ENCODE results near the gene PRAMEF9. TPM values are rescaled to one million over a fixed set of nuclear protein-coding genes. Genes with fewer than 3 reads are reported as not detected.

The PRAMEF9 gene
- total RNA-seq, 2 experiments from 2014 or later = not detected

Other genes starting within 250 kb of the PRAMEF9 start
- gene PRAMEF6, start 224.3 kb upstream of the PRAMEF9 start, total RNA-seq = not detected
- gene PRAMEF27, start 115.3 kb upstream of the PRAMEF9 start, total RNA-seq = not detected
- gene HNRNPCL3, start 111.1 kb upstream of the PRAMEF9 start, total RNA-seq = not detected
- gene PRAMEF25, start 101.1 kb upstream of the PRAMEF9 start, total RNA-seq = not detected
- gene HNRNPCL2, start 55.0 kb upstream of the PRAMEF9 start, total RNA-seq = not detected
- gene PRAMEF26, start 15.8 kb upstream of the PRAMEF9 start, total RNA-seq = not detected
- not detected for gene HNRNPCL4, start 6.2 kb upstream of the PRAMEF9 start, total RNA-seq
- not detected for gene PRAMEF13, start 29.6 kb downstream of the PRAMEF9 start, total RNA-seq
- gene PRAMEF18, start 54.3 kb downstream of the PRAMEF9 start, total RNA-seq = not detected
- gene PRAMEF5, start 82.3 kb downstream of the PRAMEF9 start, total RNA-seq = not detected
- not detected for gene PRAMEF8, start 113.3 kb downstream of the PRAMEF9 start, total RNA-seq
- not detected for gene PRAMEF33, start 131.7 kb downstream of the PRAMEF9 start, total RNA-seq
- not detected for gene PRAMEF15, start 143.7 kb downstream of the PRAMEF9 start, total RNA-seq
- gene PRAMEF14, start 175.3 kb downstream of the PRAMEF9 start, total RNA-seq = not detected
- not detected for gene PRAMEF19, start 200.1 kb downstream of the PRAMEF9 start, total RNA-seq
- not detected for gene PRAMEF17, start 217.8 kb downstream of the PRAMEF9 start, total RNA-seq
- not detected for gene PRAMEF20, start 238.6 kb downstream of the PRAMEF9 start, total RNA-seq

Data from activated CD4-positive, alpha-beta memory T cell treated with anti-CD3 and anti-CD28 coated beads, Interleukin-2, amount 10 ng/mL, durations not matched to agents 7 days and 5 days (primary cell).